HepG2 (cell line): ENCODE results near the gene VSTM2A.

Experiments used
- ATM ChIP-seq: fragments of 450-650 bp; IDR thresholded peaks from 2 replicates; pipeline ENCODE4 v1.7.1; 2017; ENCODE audit warnings: mild to moderate bottlenecking, borderline replicate concordance
- FOXP1 ChIP-seq, 2 experiments: fragments of 450-650 bp in 1 of 2; IDR thresholded peaks; 2 replicates each; pipeline ENCODE4 v1.6.1; 2017 to 2018; ENCODE audit warnings: antibody characterized with exemption in 1 of 2
- RAD21 ChIP-seq: fragments of 450-650 bp; formaldehyde crosslinking; IDR thresholded peaks from 2 replicates; pipeline ENCODE4 v1.5.0; 2020; ENCODE audit warnings: mild to moderate bottlenecking
- SIN3A ChIP-seq: IDR thresholded peaks from 2 replicates; pipeline ENCODE4 v1.6.1; 2011; ENCODE audit warnings: low read depth, mild to moderate bottlenecking, control low read depth, low read length, borderline replicate concordance
- TF ChIP-seq, protein P1 (sequence below): sonication (generic); formaldehyde crosslinking; IDR thresholded peaks from 2 replicates; pipeline ENCODE4 v1.5.0; 2020; ENCODE audit warnings: mild to moderate bottlenecking, missing genetic modification reagents

GRCh38 chr7:54559401-54559800 is 17.2 kb downstream of the VSTM2A start:
- TF ChIP-seq RAD21 (CRISPR knock-in tag) = no peak
- TF ChIP-seq SIN3A = no peak
- TF ChIP-seq ATM = no peak
- no peak for TF ChIP-seq FOXP1 (IDR thresholded peaks at IDR 0.05)
- TF ChIP-seq FOXP1 (CRISPR knock-in tag; IDR thresholded peaks at IDR 0.05) = no peak
- TF ChIP-seq, protein P1, sequence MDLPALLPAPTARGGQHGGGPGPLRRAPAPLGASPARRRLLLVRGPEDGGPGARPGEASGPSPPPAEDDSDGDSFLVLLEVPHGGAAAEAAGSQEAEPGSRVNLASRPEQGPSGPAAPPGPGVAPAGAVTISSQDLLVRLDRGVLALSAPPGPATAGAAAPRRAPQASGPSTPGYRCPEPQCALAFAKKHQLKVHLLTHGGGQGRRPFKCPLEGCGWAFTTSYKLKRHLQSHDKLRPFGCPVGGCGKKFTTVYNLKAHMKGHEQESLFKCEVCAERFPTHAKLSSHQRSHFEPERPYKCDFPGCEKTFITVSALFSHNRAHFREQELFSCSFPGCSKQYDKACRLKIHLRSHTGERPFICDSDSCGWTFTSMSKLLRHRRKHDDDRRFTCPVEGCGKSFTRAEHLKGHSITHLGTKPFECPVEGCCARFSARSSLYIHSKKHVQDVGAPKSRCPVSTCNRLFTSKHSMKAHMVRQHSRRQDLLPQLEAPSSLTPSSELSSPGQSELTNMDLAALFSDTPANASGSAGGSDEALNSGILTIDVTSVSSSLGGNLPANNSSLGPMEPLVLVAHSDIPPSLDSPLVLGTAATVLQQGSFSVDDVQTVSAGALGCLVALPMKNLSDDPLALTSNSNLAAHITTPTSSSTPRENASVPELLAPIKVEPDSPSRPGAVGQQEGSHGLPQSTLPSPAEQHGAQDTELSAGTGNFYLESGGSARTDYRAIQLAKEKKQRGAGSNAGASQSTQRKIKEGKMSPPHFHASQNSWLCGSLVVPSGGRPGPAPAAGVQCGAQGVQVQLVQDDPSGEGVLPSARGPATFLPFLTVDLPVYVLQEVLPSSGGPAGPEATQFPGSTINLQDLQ = no peak
